ENCODE measurements around the gene FAM78B. TPM values are rescaled to one million over a fixed set of nuclear protein-coding genes. Genes with fewer than 3 reads are reported as not detected.
A peak's percentile ranks its signal among the peaks of the same experiment; 100 is the strongest.

FAM78B gene, protein sequence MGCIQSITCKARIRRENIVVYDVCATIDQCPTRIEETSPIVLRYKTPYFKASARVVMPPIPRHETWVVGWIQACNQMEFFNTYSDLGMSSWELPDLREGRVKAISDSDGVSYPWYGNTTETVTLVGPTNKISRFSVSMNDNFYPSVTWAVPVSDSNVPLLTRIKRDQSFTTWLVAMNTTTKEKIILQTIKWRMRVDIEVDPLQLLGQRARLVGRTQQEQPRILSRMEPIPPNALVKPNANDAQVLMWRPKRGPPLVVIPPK
- total RNA-seq (2022) (1.1 and 1.5 TPM in 2 replicates), Bru-seq, nascent RNA (percentile 37 among the genes with signal in this experiment), BruChase-seq, experiment 1, labeled RNA remaining after a 6-hour chase (percentile 27 among the genes with signal in this experiment), BruChase-seq, experiment 2, labeled RNA remaining after a 2-hour chase (percentile 42 among the genes with signal in this experiment)
- long read RNA-seq, partial matches to known transcripts, result 0 of 3 reads
- long read RNA-seq, other reads (novel, unspliced or antisense), result 1 of 3 reads

DNA sequence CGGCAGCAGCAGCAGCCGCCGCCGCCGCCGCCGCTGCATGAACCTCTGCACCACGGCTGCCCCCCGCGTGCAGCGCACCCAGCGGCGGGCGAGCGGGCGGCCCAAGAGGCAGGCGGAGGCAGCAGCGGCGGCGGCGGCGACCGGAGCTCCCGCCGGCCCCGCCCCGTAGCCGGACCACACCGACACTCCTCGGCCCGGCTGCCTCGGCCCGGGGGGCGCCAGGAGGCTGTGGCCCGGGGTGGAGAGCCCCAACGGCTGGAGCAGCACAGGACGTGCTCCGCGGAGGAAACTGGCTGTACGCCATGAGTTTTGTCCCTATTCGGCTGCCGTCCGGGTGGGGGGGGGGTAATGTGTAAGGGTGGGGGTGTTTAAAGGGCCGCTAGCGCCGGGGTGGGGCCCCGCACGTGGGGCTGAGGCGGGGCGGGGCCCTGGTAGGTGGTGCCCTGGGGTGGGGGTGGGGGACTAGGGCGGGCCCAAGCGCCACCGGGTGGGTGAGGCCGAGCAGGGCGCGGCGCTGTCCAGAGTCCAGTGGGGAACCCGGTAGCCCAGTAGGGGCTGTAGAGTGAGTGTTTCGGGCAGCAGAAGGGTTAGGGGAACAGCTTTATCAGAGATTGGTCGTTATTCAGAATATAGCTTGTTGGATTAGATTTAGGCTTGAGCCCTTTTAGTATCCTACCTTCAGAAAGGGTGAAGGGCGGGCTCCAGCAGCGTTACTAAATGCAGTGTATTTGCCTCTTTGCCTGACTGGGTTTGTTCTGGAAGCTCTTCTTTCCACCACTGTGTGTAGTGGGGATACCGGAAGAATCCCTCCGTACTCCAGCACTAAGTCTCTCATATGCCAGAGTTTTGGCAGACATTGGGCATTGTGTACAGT is at the start of gene FAM78B:
Gene FAM78B (minus strand): TSS at position 304 of the 874 bp plus-strand sequence. CDS start 753 bp downstream, outside the sequence.
- H3K4me1 Mint-ChIP-seq (ENCODE audit: insufficient read depth, unreplicated experiment), result peaks cover 17% of the 10 kb centered on the region
- TSS peak; percentile 63 for BruUV-seq (replicated peaks)
- CTCF ChIA-PET, result interaction anchor here (0.6 to 2.0 kb wide), 12 partner anchors 9 to 1053 kb away, joined by 3 to 10 read pairs (median 3); no protein-coding TSS in a partner anchor

DNA sequence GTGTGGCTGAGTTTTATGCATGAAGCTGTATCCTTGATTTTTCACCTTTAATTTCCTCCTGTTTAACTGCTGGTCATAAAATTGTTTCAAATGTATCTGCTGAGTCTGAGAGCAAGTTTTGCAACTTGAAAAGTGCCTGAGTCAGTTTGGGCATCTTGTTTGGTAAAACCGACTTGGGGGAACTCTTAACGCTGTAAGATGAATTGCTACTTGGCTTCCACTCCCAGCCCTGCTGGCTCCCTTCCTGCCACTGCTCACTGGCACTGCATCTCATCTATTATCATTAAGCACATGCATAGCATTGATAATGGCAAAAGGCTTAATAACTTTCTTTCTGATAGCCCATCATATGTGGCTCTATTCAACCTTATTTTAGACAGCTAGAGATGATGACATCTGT is 35.7 kb upstream of the FAM78B start:
- CTCF ChIA-PET, result interaction anchor here (0.7 to 1.5 kb wide), 5 partner anchors 12 to 278 kb away, joined by 3 to 5 read pairs (median 3); no protein-coding TSS in a partner anchor
- H3K27me3 Mint-ChIP-seq (ENCODE audit: insufficient read depth, unreplicated experiment), result peaks cover 9% of the 10 kb centered on the region
- H3K4me3 Mint-ChIP-seq (ENCODE audit: unreplicated experiment), result no peak overlapping the region
- no peaks in the 10 kb centered on the region for H3K9me3 Mint-ChIP-seq (ENCODE audit: unreplicated experiment)
- no TSS peak for BruUV-seq (replicated peaks)
- H3K4me1 Mint-ChIP-seq (ENCODE audit: insufficient read depth, unreplicated experiment), result no peaks in the 10 kb centered on the region
- no peak for DNase-seq (ENCODE audit: unreplicated experiment)
- POLR2A ChIA-PET, result no interaction called here
- TF ChIP-seq, protein P1, sequence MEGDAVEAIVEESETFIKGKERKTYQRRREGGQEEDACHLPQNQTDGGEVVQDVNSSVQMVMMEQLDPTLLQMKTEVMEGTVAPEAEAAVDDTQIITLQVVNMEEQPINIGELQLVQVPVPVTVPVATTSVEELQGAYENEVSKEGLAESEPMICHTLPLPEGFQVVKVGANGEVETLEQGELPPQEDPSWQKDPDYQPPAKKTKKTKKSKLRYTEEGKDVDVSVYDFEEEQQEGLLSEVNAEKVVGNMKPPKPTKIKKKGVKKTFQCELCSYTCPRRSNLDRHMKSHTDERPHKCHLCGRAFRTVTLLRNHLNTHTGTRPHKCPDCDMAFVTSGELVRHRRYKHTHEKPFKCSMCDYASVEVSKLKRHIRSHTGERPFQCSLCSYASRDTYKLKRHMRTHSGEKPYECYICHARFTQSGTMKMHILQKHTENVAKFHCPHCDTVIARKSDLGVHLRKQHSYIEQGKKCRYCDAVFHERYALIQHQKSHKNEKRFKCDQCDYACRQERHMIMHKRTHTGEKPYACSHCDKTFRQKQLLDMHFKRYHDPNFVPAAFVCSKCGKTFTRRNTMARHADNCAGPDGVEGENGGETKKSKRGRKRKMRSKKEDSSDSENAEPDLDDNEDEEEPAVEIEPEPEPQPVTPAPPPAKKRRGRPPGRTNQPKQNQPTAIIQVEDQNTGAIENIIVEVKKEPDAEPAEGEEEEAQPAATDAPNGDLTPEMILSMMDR (IDR thresholded peaks at IDR 0.05; ENCODE audit: unreplicated experiment), result no peak
- intact Hi-C loops (cut with micrococcal nuclease), result no loop called here
- no peak overlapping the region for H3K27ac Mint-ChIP-seq (ENCODE audit: low read depth, unreplicated experiment)
- peaks cover 2% of the 10 kb centered on the region for H3K36me3 Mint-ChIP-seq (ENCODE audit: insufficient read depth, unreplicated experiment)

More for the DNA sequence above, at the start of gene FAM78B:
- peak; percentile 85 for DNase-seq (ENCODE audit: unreplicated experiment)
- Mint-ChIP-seq H3K36me3 (ENCODE audit: insufficient read depth, unreplicated experiment) (no peaks in the 10 kb centered on the region), H3K9me3 (ENCODE audit: unreplicated experiment) (no peaks in the 10 kb centered on the region), H3K27ac (ENCODE audit: low read depth, unreplicated experiment) (no peak within 1 kb of the TSS), H3K27me3 (ENCODE audit: insufficient read depth, unreplicated experiment) (peaks cover 26% of the 10 kb centered on the region), H3K4me3 (ENCODE audit: unreplicated experiment) (peak within 1 kb of the TSS; percentile 72)
- TF ChIP-seq, protein P1 (IDR thresholded peaks at IDR 0.05; ENCODE audit: unreplicated experiment), result no peak
- intact Hi-C loops (cut with micrococcal nuclease), result loop anchor here (2.0 to 10.0 kb wide), 3 partner anchors 18 to 398 kb away; partner anchors contain the start of gene TMCO1
- POLR2A ChIA-PET, result interaction anchor here (0.6 to 1.5 kb wide), 5 partner anchors 15 to 469 kb away, joined by 3 read pairs; partner anchors contain the start of gene ALDH9A1

DNA sequence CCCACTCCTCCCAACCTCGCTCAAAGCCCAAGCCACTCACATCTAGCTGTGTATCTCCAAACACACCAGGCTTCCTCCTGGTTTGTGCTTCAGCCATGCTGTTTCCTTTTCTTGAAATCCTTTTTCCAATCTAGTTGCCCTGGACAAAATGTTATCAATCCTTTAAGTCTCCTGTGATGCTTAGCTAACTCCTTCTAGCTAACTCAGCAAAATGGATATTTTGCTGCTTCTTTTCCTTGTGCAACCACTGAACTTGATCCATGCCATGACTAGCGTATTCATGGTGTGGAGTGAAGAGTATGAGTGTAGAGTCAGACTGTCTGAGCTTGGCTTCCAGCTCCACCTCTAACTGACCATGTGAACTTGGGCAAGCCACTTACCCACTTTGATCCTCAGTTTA is 33.9 kb upstream of the FAM78B start:
- intact Hi-C loops (cut with micrococcal nuclease), result no loop called here
- no peak overlapping the region for H3K4me3 Mint-ChIP-seq (ENCODE audit: unreplicated experiment)
- ChIA-PET POLR2A (interaction anchor here (0.6 kb wide), 1 partner anchor 991 kb away, joined by 3 read pairs; no protein-coding TSS in a partner anchor), CTCF (interaction anchor here (0.7 to 1.3 kb wide), 3 partner anchors 17 to 272 kb away, joined by 3 read pairs; no protein-coding TSS in a partner anchor)
- peaks cover 6% of the 10 kb centered on the region for H3K36me3 Mint-ChIP-seq (ENCODE audit: insufficient read depth, unreplicated experiment)
- TF ChIP-seq, protein P1 (IDR thresholded peaks at IDR 0.05; ENCODE audit: unreplicated experiment), result no peak
- no peak for DNase-seq (ENCODE audit: unreplicated experiment)
- no TSS peak for BruUV-seq (replicated peaks)
- peaks cover 9% of the 10 kb centered on the region for H3K27me3 Mint-ChIP-seq (ENCODE audit: insufficient read depth, unreplicated experiment)
- H3K9me3 Mint-ChIP-seq (ENCODE audit: unreplicated experiment), result no peaks in the 10 kb centered on the region
- H3K27ac Mint-ChIP-seq (ENCODE audit: low read depth, unreplicated experiment), result no peak overlapping the region
- no peaks in the 10 kb centered on the region for H3K4me1 Mint-ChIP-seq (ENCODE audit: insufficient read depth, unreplicated experiment)
